ENCODE data around the gene C10orf95. TPM values are rescaled to one million over a fixed set of nuclear protein-coding genes. Genes with fewer than 3 reads are reported as not detected.
A peak's percentile ranks its signal among the peaks of the same experiment; 100 is the strongest.
"Not testable (repeated sequence)": the region's sequence is repeated elsewhere in the genome, so short reads cannot be mapped to it uniquely, and the experiment has no call there.

C10orf95 gene
- total RNA-seq, 3 donors from 2014 or later, result 0.27 to 0.96 (median 0.45) TPM

DNA sequence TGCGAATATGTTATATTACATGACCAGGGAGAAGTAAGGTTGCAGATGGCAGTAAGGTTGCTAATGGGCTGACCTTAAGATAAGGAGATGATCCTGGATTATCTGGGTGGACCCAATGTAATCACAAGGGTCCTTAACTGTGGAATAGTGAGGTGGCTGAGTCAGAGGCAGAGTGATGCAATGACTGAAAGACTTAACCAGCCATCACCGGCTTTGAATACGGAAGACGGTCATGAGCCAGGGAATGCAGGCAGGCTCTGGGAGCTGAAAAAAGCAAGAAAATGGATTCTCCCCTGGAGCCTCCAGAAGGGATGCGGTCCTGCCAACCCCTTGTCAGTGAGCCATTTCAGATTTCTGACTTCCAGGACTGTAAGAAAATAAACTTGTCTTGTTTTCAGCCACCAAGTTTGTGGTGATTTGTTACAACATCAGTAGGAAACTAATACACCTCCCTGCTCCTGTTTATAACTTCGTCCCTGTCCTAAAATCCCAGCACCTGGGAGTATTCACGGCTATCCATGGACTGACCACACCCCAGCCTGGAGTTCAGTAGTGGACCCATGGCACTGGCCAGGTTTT is 4.6 kb upstream of the C10orf95 start:
- H3K9me3 Mint-ChIP-seq, result no peaks in the 10 kb centered on the region
- DNase-seq, result no peak
- peaks cover 15% of the 10 kb centered on the region for H3K36me3 Mint-ChIP-seq (ENCODE audit: insufficient read depth)
- H3K4me1 Mint-ChIP-seq (ENCODE audit: low read depth), result peaks cover 23% of the 10 kb centered on the region
- no peaks in the 10 kb centered on the region for H3K27me3 Mint-ChIP-seq (ENCODE audit: low read depth)
- ATAC-seq, result no peak
- H3K4me3 Mint-ChIP-seq, result no peak overlapping the region

DNA sequence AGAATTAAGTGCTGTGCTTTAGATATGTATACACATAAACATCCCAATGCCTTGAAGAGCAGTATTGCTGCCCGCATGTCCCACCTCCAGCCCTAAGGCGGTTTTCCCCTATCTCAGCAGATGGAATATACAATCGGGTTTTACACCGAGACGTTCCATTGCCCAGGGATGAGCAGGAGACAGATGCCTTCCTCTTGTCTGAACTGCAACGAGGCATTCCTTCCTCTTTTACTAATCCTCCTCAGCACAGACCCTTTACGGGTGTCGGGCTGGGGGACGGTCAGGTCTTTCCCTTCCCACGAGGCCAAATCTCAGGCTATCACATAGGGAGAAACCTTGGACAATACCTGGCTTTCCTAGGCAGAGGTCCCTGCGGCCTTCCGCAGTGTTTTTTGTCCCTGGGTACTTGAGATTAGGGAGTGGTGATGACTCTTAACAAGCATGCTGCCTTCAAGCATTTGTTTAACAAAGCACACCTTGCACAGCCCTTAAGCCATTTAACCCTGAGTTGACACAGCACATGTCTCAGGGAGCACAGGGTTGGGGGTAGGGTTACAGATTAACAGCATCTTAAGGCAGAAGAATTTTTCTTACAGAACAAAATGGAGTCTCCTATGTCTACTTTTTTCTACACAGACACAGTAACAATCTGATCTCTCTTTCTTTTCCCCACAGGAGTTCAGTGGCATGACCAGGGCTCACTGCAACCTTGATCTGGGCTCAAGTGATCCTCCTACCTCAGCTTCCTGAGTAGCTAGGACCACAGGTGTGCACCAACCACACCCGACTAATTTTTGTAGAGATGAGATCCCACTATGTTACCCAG is 3.5 kb upstream of the C10orf95 start:
- DNase-seq; H3K9me3 Mint-ChIP-seq; H3K4me3 Mint-ChIP-seq; ATAC-seq; H3K27me3 Mint-ChIP-seq (ENCODE audit: low read depth): not testable (repeated sequence)
- Mint-ChIP-seq H3K36me3 (ENCODE audit: insufficient read depth) (peaks cover 15% of the 10 kb centered on the region), H3K4me1 (ENCODE audit: low read depth) (peaks cover 18% of the 10 kb centered on the region)

DNA sequence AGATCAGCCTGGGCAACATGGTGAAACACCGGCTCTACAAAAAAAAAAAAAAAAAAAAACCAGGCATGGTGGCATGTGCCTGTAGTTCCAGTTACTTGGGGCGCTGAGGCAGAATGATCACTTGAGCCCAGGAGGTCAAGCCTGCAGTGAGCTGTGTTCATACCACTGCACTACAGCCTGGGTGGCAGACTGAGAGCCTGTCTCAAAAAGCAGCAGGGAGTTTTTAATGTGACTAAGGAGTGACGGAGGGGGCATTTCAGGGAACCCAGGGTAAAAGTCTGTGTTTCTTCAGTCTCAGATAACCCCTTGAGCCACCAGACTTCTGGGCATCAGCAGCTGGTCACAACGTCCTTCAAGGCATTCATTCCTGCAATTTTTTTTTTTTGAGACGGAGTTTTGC is 2.2 kb upstream of the C10orf95 start:
- Mint-ChIP-seq H3K4me3 (no peak overlapping the region), H3K4me1 (ENCODE audit: low read depth) (peaks cover 26% of the 10 kb centered on the region), H3K27me3 (ENCODE audit: low read depth) (no peaks in the 10 kb centered on the region), H3K9me3 (no peaks in the 10 kb centered on the region), H3K36me3 (ENCODE audit: insufficient read depth) (peaks cover 15% of the 10 kb centered on the region)
- ATAC-seq, result no peak
- DNase-seq, result no peak

DNA sequence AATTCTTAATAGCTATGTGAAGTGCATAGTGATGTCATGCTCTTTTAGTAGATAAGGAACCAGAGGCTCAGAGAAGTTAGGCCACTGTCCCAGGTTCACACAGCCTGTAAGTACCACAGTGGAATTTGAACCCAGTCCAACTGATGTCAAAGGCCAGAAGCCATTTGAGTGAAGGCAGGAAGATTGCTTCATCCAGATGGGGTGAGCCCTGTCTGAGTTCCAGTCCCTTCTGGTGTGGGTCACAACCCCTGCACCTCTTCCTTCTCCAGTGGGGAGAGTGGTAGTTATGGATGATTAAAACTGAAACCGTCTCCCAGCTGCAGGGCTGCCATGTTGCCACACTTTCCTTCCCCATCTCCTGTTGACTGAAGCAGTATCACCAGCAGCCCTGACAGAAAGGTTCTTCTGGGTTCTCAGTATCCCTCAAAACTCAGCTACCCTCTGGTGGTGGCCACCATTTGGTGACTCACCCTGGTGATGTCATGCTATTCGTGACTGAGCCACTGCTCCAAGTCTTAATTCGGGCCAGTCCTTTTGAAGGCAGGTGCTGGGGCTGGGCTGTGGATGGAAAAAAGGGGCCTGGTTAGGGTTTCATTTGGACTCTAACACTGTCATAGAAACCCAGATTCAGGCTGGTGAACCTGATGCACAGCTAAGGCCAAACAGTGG is 1.5 kb upstream of the C10orf95 start:
- Mint-ChIP-seq H3K4me1 (ENCODE audit: low read depth) (peaks cover 26% of the 10 kb centered on the region), H3K36me3 (ENCODE audit: insufficient read depth) (peaks cover 15% of the 10 kb centered on the region), H3K27me3 (ENCODE audit: low read depth) (no peaks in the 10 kb centered on the region), H3K4me3 (peak overlapping the region; percentile 64), H3K9me3 (no peaks in the 10 kb centered on the region)
- ATAC-seq (peak; percentile 28 to 37), DNase-seq (peak; percentile 46)

DNA sequence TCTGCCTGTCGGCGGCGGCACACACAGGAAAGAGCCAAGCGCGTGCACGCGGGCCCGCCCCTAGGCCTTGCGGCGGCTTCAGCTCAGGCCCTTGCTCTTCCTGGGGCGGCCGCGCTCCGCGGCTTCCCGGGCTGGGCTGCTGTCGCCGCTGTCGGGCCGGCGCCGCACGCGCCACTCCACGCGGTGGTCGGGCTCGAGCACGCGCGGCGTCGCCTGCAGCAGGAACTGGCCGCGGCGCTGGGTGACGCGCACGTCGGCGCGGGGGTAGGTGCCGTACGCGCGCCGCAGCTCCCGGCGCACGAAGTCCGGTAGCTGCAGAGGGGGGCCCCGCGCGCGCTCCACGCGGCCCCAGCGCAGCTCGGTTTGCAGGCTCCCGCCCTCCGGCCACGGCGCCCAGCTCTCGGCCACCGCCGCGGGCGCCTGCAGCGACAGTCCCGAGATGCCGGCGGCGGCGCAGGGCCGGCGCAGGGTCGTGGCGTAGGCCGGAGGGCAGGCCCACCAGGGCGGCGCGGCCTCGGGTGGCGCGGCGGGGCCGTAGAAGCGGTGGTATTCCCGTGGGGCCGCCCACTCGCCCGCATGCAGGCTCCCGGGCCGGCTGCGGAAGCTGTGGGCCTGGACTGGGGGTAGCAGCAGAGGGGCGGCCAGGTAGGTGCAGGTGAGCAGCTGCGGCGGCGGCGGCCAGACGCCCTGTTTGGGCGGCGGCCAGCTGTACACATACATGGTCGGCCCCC is 804 bp downstream of the C10orf95 start:
- Mint-ChIP-seq H3K4me3 (peak overlapping the region; percentile 90), H3K36me3 (ENCODE audit: insufficient read depth) (peaks cover 13% of the 10 kb centered on the region)

DNA sequence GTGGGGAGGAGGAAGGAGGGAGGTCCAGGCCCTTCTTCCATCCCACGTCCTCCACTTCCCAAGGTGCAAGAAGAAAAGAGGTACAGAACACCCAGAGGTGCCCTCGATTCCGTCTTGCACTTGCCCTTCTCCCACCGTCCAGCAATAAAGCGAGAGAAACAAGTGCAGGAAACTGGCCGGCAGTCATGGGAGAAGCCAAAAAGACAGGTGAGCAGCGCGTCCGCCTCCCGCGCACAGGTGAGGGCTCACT is 1.3 kb downstream of the C10orf95 start:
- Mint-ChIP-seq H3K4me3 (peak overlapping the region; percentile 90), H3K27me3 (ENCODE audit: low read depth) (no peaks in the 10 kb centered on the region), H3K36me3 (ENCODE audit: insufficient read depth) (peaks cover 13% of the 10 kb centered on the region), H3K9me3 (no peaks in the 10 kb centered on the region), H3K4me1 (ENCODE audit: low read depth) (peaks cover 26% of the 10 kb centered on the region)
- DNase-seq (no peak), ATAC-seq (no peak)

More for the DNA sequence above, 804 bp downstream of the C10orf95 start:
- peak; percentile 82 to 86 for ATAC-seq
- no peaks in the 10 kb centered on the region for H3K27me3 Mint-ChIP-seq (ENCODE audit: low read depth)
- H3K4me1 Mint-ChIP-seq (ENCODE audit: low read depth), result peaks cover 26% of the 10 kb centered on the region
- no peaks in the 10 kb centered on the region for H3K9me3 Mint-ChIP-seq
- peak; percentile 81 for DNase-seq

DNA sequence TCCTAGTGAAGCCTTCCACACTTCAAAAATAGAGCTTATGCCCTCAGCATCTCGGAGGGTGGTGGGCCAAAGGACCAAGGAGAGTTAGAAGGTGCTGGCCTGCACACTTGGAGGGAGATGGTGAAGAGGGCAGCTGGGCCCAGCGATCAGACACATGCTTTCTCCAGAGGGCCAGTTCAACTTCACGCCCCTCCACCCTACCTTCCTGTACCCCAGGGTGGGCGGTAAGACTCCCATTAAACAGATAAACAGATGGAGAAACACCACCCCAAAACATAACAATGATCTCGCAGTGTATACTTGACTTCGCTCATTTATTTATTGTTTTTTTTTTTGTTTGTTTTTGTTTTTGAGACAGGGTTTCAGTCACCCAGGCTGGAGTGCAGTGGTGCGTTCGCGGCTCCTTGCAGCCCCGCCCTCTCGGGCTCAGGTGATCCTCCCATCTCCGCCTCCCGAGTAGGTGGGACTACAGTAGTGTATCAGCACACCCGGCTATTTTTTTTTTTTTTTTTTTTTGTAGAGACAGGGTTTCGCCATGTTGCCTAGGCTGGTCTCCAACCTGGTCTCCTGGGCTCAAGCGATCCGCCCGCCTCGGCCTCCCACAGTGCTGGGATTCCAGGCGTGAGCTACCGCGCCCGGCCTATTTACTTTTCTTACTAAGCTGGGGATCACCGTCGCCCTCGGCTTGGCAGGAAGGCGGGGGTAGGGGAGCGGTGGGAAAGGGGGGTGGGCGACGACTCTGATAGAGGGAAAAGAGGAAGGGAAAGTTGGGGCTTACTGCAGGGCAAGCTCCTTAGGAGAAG is 1.8 kb downstream of the C10orf95 start:
- peaks cover 13% of the 10 kb centered on the region for H3K36me3 Mint-ChIP-seq (ENCODE audit: insufficient read depth)
- DNase-seq (peak; percentile 83), ATAC-seq (peak; percentile 46 to 53)
- H3K4me3 Mint-ChIP-seq, result peak overlapping the region; percentile 90
- H3K4me1 Mint-ChIP-seq (ENCODE audit: low read depth), result peaks cover 26% of the 10 kb centered on the region
- H3K9me3 Mint-ChIP-seq, result no peaks in the 10 kb centered on the region
- no peaks in the 10 kb centered on the region for H3K27me3 Mint-ChIP-seq (ENCODE audit: low read depth)

DNA sequence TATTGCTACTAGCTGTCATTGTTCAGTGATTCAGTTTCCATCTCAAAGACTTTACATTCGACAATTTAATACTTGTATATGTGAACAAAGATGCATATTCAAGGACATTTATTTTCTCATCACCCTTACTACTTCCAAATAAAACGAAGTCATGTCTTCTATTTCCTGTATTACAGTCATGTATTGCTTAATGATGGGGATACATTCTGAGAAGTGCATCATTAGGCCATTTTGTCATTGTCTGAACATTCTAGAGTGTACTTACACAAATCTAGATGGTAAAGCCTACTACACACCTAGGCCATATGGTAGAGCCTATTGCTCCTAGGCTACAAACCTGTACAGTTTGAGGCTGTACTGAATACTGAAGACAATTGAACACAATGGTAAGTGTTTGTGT is 6.5 kb downstream of the C10orf95 start:
- no peak for ATAC-seq

DNA sequence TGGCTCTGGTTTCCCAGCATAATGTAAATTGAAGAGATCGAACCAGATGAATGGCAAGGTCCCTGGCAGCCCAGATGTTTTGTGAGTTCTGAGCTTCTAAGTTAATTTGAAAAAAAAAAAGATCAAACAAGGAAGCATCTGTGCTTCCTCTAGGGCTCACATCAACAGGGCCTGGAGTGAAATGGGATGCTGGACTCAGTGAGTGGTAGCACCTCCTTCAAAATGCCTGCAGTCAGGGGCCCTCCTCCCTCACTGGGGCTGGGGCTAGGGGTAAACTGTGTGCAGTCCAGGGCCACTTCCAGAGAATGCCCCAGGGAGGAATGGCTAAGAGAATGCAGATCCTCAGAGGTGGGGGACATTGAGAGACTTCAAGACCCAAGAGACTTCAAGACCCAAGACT is 13.0 kb downstream of the C10orf95 start:
- DNase-seq (no peak), ATAC-seq (no peak)
- Mint-ChIP-seq H3K4me3 (no peak overlapping the region), H3K36me3 (ENCODE audit: insufficient read depth) (no peaks in the 10 kb centered on the region), H3K27me3 (ENCODE audit: low read depth) (no peaks in the 10 kb centered on the region), H3K4me1 (ENCODE audit: low read depth) (peaks cover 43% of the 10 kb centered on the region), H3K9me3 (no peaks in the 10 kb centered on the region)

More for the DNA sequence above, 6.5 kb downstream of the C10orf95 start:
- Mint-ChIP-seq H3K36me3 (ENCODE audit: insufficient read depth) (no peaks in the 10 kb centered on the region), H3K4me3 (no peak overlapping the region), H3K4me1 (ENCODE audit: low read depth) (peaks cover 8% of the 10 kb centered on the region), H3K27me3 (ENCODE audit: low read depth) (no peaks in the 10 kb centered on the region), H3K9me3 (no peaks in the 10 kb centered on the region)
- DNase-seq, result no peak

DNA sequence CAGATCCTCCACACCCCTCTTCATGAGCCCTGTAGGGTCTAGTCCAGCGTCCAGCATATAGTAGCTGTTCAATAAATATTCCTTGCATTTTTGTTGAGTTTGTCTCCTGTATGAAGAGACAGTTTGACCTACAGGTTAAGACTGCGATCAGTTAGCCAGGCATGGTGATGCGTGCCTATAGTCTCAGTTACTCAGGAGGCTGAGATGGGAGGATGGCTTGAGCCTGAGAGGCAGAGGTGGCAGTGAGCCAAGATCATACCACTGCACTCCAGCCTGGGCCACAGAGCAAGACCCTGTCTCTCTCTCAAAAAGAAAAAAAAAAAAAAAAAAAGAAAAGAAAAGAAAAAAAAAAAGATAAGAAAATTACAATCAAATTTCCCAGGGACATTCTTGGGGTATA is 13.8 kb downstream of the C10orf95 start:
- H3K36me3 Mint-ChIP-seq (ENCODE audit: insufficient read depth), result no peaks in the 10 kb centered on the region
- H3K27me3 Mint-ChIP-seq (ENCODE audit: low read depth), result no peaks in the 10 kb centered on the region
- peak overlapping the region; percentile 79 for H3K4me3 Mint-ChIP-seq
- peaks cover 50% of the 10 kb centered on the region for H3K4me1 Mint-ChIP-seq (ENCODE audit: low read depth)
- H3K9me3 Mint-ChIP-seq, result no peaks in the 10 kb centered on the region
- ATAC-seq (no peak), DNase-seq (no peak)

DNA sequence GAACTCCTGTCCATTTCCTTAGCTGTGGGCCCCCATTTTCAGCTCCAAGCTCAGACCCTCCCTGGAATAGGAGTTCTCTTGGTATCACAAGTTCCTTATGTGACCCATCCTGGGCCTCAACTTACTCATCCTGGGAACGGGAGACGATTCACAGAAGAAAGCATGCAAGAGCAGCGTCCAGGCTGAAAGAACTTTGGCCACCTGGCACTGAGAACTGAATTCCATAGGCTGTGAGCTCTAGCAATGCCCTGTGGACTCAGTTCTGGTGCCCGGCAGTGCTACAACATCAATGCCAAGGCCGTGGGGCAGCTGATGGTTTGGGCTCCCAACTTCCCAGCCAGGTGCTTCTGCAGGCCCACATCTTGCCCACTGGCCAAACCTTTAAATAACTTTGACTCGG is 15.0 kb downstream of the C10orf95 start:
- peaks cover 58% of the 10 kb centered on the region for H3K4me1 Mint-ChIP-seq (ENCODE audit: low read depth)
- ATAC-seq (no peak), DNase-seq (no peak)
- no peaks in the 10 kb centered on the region for H3K27me3 Mint-ChIP-seq (ENCODE audit: low read depth)
- no peaks in the 10 kb centered on the region for H3K36me3 Mint-ChIP-seq (ENCODE audit: insufficient read depth)
- H3K9me3 Mint-ChIP-seq, result no peaks in the 10 kb centered on the region
- peak overlapping the region; percentile 79 for H3K4me3 Mint-ChIP-seq

DNA sequence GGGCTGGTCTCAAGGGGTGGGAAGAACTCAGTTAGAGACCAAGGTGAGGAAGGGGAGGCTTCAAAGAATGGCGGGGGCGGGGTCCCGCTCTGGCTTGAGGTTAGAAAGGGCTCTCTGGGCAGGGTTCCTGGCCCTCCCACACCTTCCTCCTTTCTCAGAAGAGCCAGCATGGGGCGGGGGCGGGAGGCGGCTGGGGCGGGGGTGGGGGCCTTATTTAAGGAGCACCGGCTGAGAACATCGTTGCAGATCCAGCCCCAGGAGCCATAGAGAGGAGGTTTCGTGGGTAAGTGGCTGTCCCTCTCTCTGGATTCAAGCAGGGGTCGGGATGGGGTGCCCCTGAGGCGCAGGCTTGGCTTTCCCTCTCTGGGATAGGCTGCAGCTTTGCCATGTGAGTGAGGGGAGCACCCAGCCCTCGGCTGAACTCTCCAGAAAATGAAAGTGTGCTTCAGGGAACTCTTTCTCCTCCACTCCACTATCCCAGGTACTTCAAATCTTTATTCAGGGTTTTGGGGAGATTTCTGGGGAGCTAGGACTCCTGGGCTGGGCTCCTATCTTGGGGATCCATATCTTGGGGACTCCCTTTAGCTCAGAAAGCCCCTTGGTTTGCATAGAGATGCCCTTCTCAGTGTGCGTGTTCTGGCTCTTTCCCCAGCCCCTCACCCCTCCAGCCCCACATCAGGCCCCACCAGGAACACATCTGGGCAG is 15.7 kb downstream of the C10orf95 start:
- Mint-ChIP-seq H3K4me1 (ENCODE audit: low read depth) (peaks cover 58% of the 10 kb centered on the region), H3K27me3 (ENCODE audit: low read depth) (no peaks in the 10 kb centered on the region), H3K36me3 (ENCODE audit: insufficient read depth) (no peaks in the 10 kb centered on the region), H3K4me3 (peak overlapping the region; percentile 79), H3K9me3 (no peaks in the 10 kb centered on the region)
- DNase-seq, result peak; percentile 48
- peak in 1 of 2 donors; percentile 23 for ATAC-seq

DNA sequence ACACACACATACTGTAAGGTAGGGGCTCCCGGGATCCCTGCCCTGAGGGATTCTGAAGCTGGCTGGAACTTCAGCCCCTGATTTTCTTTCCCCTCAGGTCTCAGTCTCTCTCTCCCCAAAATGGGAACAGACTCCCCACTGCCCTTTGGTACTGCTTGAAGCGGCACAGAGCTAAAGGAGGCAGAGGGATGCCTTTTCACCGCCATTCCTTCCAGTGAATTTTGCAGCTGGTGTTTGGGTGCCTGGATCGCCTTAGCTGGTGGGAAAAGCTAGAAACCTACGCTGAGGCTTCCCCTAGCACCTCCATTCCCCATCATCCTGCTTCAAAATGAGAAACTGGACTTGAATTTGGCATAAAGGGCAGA is 16.2 kb downstream of the C10orf95 start:
- H3K4me3 Mint-ChIP-seq, result peak overlapping the region; percentile 79
- ATAC-seq (no peak), DNase-seq (no peak)
- peaks cover 58% of the 10 kb centered on the region for H3K4me1 Mint-ChIP-seq (ENCODE audit: low read depth)
- no peaks in the 10 kb centered on the region for H3K36me3 Mint-ChIP-seq (ENCODE audit: insufficient read depth)
- no peaks in the 10 kb centered on the region for H3K9me3 Mint-ChIP-seq
- no peaks in the 10 kb centered on the region for H3K27me3 Mint-ChIP-seq (ENCODE audit: low read depth)
